GM12872 (cell line): ENCODE data around the gene PCDHGB1.

Experiments
- CTCF ChIP-seq: IDR thresholded peaks from 3 replicates; pipeline ENCODE4 v1.5.1; 2011; ENCODE audit warnings: low read depth, mild to moderate bottlenecking, low read length, moderate library complexity; ENCODE audit not compliant: insufficient read depth

PCDHGB1 gene

GRCh38 chr5:141349917-141350619 lies at the start of gene PCDHGB1:
Gene PCDHGB1 (plus strand): TSS chr5:141350099. CDS start chr5:141350261, 162 bp downstream.
- peak; percentile 64 for TF ChIP-seq CTCF

GRCh38 chr5:141303756-141304155 lies 46.1 kb upstream of the PCDHGB1 start, which contains the start of gene SLC25A2:
Gene SLC25A2 (minus strand): TSS chr5:141304049. CDS start chr5:141303865, 184 bp downstream.
- TF ChIP-seq CTCF, result no peak

- TF ChIP-seq CTCF, result no peak
These were observed 43.3 kb upstream of the PCDHGB1 start for GRCh38 chr5:141306630-141307029.

GRCh38 chr5:141313711-141314110 lies 36.2 kb upstream of the PCDHGB1 start:
- no peak for TF ChIP-seq CTCF

GRCh38 chr5:141319202-141319601 lies 30.7 kb upstream of the PCDHGB1 start:
- no peak for TF ChIP-seq CTCF

GRCh38 chr5:141319699-141320098 lies 30.2 kb upstream of the PCDHGB1 start:
- no peak for TF ChIP-seq CTCF

GRCh38 chr5:141320225-141321169 lies 29.4 kb upstream of the PCDHGB1 start, which contains the start of gene TAF7:
Gene TAF7 (minus strand): TSS chr5:141320784. CDS start chr5:141320044, 740 bp downstream.
- peak; percentile 88 for TF ChIP-seq CTCF
